Measurements from ENCODE around the gene HOXA9.

DNA sequence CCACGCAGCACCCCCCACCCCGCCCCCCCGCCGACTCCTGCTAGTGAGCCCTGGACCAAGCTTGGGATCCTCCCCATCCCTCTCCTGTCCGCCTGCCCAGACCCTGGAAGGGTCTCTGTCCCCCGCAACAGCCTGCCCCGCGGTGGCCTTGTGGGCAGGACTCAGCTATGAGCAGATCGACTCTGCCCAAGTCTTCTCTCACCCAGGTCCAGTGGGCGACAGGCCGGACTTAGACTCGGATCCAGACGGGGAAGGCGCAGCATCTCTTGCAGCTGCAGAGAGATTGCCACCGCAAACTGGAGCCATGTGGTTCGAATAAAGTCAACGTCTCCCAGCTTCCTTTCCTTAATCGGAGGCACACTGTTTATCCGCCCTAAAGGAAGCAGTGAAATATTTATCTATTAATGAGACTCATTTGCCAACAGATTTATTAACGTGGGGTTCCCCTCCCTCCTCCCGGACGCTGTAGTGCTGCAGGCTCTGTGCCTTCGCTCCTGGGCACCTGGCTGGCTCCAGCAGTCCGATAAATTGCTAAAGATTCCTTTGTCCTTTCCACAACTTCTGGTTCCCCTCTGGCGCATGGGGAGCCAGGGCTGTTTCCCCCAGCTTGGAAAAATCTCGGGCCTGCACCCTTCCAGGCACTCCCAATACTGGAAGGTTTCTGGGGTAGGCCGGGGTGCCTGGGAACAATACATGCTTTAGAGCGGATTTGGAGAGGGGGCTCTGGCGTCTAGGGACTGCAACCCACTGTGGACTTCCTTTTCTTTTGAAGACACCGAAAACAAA lies 8.2 kb downstream of the HOXA9 start:
- TF ChIP-seq POLR2A (IDR thresholded peaks at IDR 0.05; ENCODE audit: low read length) (no peak), GATA1 (IDR thresholded peaks at IDR 0.05; ENCODE audit: low read depth, low read length) (no peak)
